GM12864 (cell line): Measurements from ENCODE around the gene GALNT17.

Experiments used
- DNase-seq: peaks from one replicate; pipeline ENCODE4 v3.0.0-alpha.2; 2011; ENCODE audit warnings: low read depth
- H3K4me3 ChIP-seq: 2 replicates; pipeline ENCODE4 v1.5.1; 2011; ENCODE audit warnings: mild to moderate bottlenecking, low read depth, low read length, control low read depth
- CTCF ChIP-seq: IDR thresholded peaks from 2 replicates; pipeline ENCODE4 v1.5.1; 2011; ENCODE audit warnings: low read depth, mild to moderate bottlenecking, moderate library complexity, low read length, control low read depth, inconsistent platforms; ENCODE audit errors: missing control alignments

Gene GALNT17

GRCh38 chr7:71454981-71455380 lies 323.0 kb downstream of the GALNT17 start:
- no peak for TF ChIP-seq CTCF
- H3K4me3 ChIP-seq = no peak overlapping the region

GRCh38 chr7:71457021-71457420 lies 325.1 kb downstream of the GALNT17 start:
- no peak overlapping the region for H3K4me3 ChIP-seq
- TF ChIP-seq CTCF = no peak
- no peak for DNase-seq

More at GRCh38 chr7:71454981-71455380, 323.0 kb downstream of the GALNT17 start:
- no peak for DNase-seq

- no peak for DNase-seq
- TF ChIP-seq CTCF = no peak
- H3K4me3 ChIP-seq = no peak overlapping the region
These were observed 326.1 kb downstream of the GALNT17 start for GRCh38 chr7:71457846-71458590.

- no peak for DNase-seq
- H3K4me3 ChIP-seq = no peak overlapping the region
- TF ChIP-seq CTCF = no peak
These were observed 327.2 kb downstream of the GALNT17 start for GRCh38 chr7:71459132-71459531.

GRCh38 chr7:71461572-71461971 lies 329.6 kb downstream of the GALNT17 start:
- TF ChIP-seq CTCF = no peak
- H3K4me3 ChIP-seq = no peak overlapping the region
- no peak for DNase-seq

- no peak for TF ChIP-seq CTCF
- no peak overlapping the region for H3K4me3 ChIP-seq
- DNase-seq = no peak
These were observed 333.8 kb downstream of the GALNT17 start for GRCh38 chr7:71465741-71466189.
